Suprapubic skin (tissue), 4 donors: ENCODE results near the gene SERGEF. TPM values are rescaled to one million over a fixed set of nuclear protein-coding genes. Genes with fewer than 3 reads are reported as not detected.

Experiments
- DNase-seq, 2 donors: peaks; one replicate each; pipeline ENCODE4 v3.0.0-alpha.2; 2019; ENCODE audit warnings: low spot score in 2 of 2
- H3K27ac ChIP-seq: fragments of 200-600 bp; sonication (generic); one replicate; pipeline ENCODE4 v1.5.1; 2019
- H3K27me3 ChIP-seq: fragments of 200-600 bp; sonication (generic); one replicate; pipeline ENCODE4 v1.5.1; 2019
- H3K36me3 ChIP-seq: fragments of 200-600 bp; sonication (generic); one replicate; pipeline ENCODE4 v1.5.1; 2019
- H3K4me1 ChIP-seq: fragments of 200-600 bp; sonication (generic); one replicate; pipeline ENCODE4 v1.5.1; 2019
- H3K4me3 ChIP-seq: fragments of 200-600 bp; sonication (generic); one replicate; pipeline ENCODE4 v1.5.1; 2019; ENCODE audit warnings: mild to moderate bottlenecking
- H3K9me3 ChIP-seq: fragments of 200-600 bp; sonication (generic); one replicate; pipeline ENCODE4 v1.5.1; 2019
- EP300 ChIP-seq: sonication (generic); formaldehyde crosslinking; IDR thresholded peaks from one replicate; pipeline ENCODE4 v1.6.1; 2017; ENCODE audit warnings: antibody characterized with exemption
- POLR2A ChIP-seq, 2 donors: fragments of 450-650 bp; IDR thresholded peaks; one replicate each; pipeline ENCODE4 v1.6.1; 2017; ENCODE audit warnings: antibody characterized with exemption in 2 of 2, mild to moderate bottlenecking in 2 of 2, moderate library complexity in 2 of 2
- POLR2AphosphoS5 ChIP-seq, 3 donors: sonication (generic); formaldehyde crosslinking; IDR thresholded peaks; one replicate each; pipeline ENCODE4 v1.6.1; 2017; ENCODE audit warnings: antibody characterized with exemption in 3 of 3
- WGBS: methylation state at CpG from one replicate; pipeline ENCODE4 v1.1.5; 2018; 5-methylcytosine and 5-hydroxymethylcytosine counted together
- total RNA-seq, 4 donors: library from RNA; depleted of rRNA; stranded (reverse); fragments of >200 nt; gene quantifications; one replicate each; pipeline ENCODE4 v1.1.0, GENCODE V29; 2016
- TF ChIP-seq, protein P1 (sequence below), 2 donors: fragments of 200-600 bp in 1 of 2; fragments of 450-650 bp in 1 of 2; sonication (generic) in 1 of 2; IDR thresholded peaks; one replicate each; pipeline ENCODE4 v1.5.1; 2016 to 2019; ENCODE audit warnings: antibody characterized with exemption in 2 of 2, mild to moderate bottlenecking in 1 of 2, moderate library complexity in 1 of 2

SERGEF gene
- total RNA-seq, 4 donors from 2014 or later = 24.1 to 37.4 (median 29.9) TPM

DNA sequence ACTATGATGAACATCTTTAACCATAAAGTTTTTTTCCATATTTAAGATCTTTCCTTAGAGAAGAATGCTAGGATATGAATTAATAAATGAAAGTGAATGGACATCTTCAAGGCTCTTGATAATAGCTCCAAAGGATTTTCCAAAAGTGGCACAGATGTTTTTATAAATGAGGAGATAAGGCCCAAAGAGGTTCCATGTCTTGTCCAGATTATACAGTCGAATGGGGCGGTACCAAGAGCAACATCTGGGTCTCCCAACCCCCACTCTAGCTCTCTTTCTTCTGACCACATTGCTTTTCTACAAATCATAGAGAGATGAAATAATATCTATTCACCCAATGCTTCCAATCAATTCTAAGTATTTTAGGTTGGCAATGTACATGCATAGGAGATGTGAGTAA is 164.1 kb downstream of the SERGEF start:
- Histone ChIP-seq H3K27ac (no peak overlapping the region), H3K9me3 (no peaks in the 10 kb centered on the region), H3K36me3 (peaks cover 3% of the 10 kb centered on the region), H3K4me1 (no peaks in the 10 kb centered on the region), H3K4me3 (no peak overlapping the region), H3K27me3 (no peaks in the 10 kb centered on the region)
- 87% methylated on average over 2 of the region's 2 CpGs for WGBS
- no peak for DNase-seq
- no peak for TF ChIP-seq POLR2A (IDR thresholded peaks at IDR 0.05)
- TF ChIP-seq, protein P1, sequence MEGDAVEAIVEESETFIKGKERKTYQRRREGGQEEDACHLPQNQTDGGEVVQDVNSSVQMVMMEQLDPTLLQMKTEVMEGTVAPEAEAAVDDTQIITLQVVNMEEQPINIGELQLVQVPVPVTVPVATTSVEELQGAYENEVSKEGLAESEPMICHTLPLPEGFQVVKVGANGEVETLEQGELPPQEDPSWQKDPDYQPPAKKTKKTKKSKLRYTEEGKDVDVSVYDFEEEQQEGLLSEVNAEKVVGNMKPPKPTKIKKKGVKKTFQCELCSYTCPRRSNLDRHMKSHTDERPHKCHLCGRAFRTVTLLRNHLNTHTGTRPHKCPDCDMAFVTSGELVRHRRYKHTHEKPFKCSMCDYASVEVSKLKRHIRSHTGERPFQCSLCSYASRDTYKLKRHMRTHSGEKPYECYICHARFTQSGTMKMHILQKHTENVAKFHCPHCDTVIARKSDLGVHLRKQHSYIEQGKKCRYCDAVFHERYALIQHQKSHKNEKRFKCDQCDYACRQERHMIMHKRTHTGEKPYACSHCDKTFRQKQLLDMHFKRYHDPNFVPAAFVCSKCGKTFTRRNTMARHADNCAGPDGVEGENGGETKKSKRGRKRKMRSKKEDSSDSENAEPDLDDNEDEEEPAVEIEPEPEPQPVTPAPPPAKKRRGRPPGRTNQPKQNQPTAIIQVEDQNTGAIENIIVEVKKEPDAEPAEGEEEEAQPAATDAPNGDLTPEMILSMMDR (IDR thresholded peaks at IDR 0.05) = no peak
- no peak for TF ChIP-seq EP300
- no peak for TF ChIP-seq POLR2AphosphoS5 (IDR thresholded peaks at IDR 0.05)

DNA sequence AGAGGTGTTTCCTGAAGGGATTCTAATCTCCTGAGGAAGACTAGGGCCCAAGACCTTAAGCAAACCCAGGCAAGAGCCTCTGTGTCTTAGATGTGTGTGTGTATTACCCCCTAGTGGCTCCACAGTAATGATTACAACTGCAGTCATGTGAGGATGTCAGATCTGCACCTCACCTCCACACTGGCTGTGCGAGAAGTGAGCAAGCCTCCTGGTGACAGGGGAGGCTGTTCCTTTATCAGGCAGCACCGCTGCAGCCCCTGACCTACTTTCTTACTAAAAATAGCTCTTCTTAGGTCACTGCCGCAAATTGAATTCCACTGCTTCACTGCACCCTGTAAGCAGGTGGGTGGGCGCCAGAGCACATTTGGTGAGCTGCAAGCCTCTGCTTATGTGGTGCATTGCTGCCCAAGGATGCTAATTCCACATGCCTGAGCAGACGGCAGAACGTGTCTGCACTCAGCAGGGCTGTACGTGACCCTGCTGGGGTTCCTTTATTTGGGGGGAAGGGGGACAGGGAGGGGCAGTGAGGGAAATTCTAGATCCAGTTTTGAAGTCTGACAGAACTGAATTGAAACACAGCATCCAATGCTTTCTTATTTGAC is 165.9 kb downstream of the SERGEF start:
- 72% methylated on average over 6 of the region's 7 CpGs for WGBS
- Histone ChIP-seq H3K9me3 (no peaks in the 10 kb centered on the region), H3K4me1 (no peaks in the 10 kb centered on the region), H3K36me3 (peaks cover 3% of the 10 kb centered on the region), H3K27ac (no peak overlapping the region), H3K4me3 (no peak overlapping the region), H3K27me3 (no peaks in the 10 kb centered on the region)
- no peak for DNase-seq
- TF ChIP-seq POLR2AphosphoS5 (IDR thresholded peaks at IDR 0.05) (no peak), POLR2A (IDR thresholded peaks at IDR 0.05) (no peak), EP300 (no peak)
- TF ChIP-seq, protein P1 (IDR thresholded peaks at IDR 0.05) = no peak

DNA sequence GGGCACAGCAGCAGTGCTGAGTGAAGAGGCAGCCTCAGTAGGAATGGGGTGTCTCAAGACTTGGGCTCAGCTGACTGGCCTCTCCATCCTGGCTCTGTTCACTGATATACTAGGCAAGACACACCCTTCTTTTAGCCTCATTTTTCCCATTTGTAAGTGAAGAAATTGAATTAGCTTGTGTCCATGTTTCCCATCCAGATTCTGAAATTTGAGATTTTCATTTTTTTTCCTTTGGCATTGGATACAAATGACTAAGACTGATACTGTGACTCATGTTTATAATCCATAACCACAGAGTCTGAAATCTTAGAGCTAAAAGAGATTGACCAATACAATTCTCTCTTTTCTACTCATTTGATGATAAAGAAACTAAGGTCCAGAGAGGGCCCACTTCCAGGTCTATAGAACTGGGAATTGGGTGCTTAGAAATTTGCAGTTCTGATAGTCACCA is 167.4 kb downstream of the SERGEF start:
- no peaks in the 10 kb centered on the region for H3K27me3 ChIP-seq
- TF ChIP-seq, protein P1 (IDR thresholded peaks at IDR 0.05) = no peak
- no peak for TF ChIP-seq EP300
- TF ChIP-seq POLR2AphosphoS5 (IDR thresholded peaks at IDR 0.05) = no peak
- no peak for TF ChIP-seq POLR2A (IDR thresholded peaks at IDR 0.05)
- no peak for DNase-seq
- H3K4me3 ChIP-seq = no peak overlapping the region
- H3K27ac ChIP-seq = peak overlapping the region; percentile 19
- H3K9me3 ChIP-seq = no peaks in the 10 kb centered on the region
- H3K36me3 ChIP-seq = peaks cover 3% of the 10 kb centered on the region
- no peaks in the 10 kb centered on the region for H3K4me1 ChIP-seq

DNA sequence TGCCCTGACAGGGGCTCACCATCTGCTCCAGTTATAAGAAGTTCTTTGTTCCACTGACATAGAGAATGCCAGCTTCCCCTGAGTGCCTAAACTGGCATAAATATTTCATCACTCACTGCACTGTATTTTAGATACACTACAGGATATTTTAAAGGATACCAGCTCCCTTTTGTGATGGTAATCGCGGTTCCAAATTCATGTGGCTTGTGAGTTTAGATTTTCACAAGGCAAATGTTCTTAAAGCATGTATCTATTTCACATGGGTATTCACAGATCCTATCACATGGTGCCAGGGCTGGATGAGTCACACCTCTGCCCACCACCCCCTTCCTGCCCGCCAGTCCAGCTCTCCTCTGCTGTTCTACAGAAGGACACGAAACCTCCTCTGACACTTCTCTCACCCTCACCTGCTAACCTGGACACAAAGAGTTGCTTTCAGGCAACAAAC is 172.7 kb downstream of the SERGEF start:
- no peaks in the 10 kb centered on the region for H3K27me3 ChIP-seq
- 83% methylated on average over 4 of the region's 4 CpGs for WGBS
- TF ChIP-seq EP300 = no peak
- TF ChIP-seq POLR2AphosphoS5 (IDR thresholded peaks at IDR 0.05) = no peak
- no peak for TF ChIP-seq POLR2A (IDR thresholded peaks at IDR 0.05)
- TF ChIP-seq, protein P1 (IDR thresholded peaks at IDR 0.05) = no peak
- H3K36me3 ChIP-seq = no peaks in the 10 kb centered on the region
- DNase-seq = no peak
- H3K4me3 ChIP-seq = no peak overlapping the region
- peaks cover 4% of the 10 kb centered on the region for H3K4me1 ChIP-seq
- H3K27ac ChIP-seq = no peak overlapping the region
- no peaks in the 10 kb centered on the region for H3K9me3 ChIP-seq

DNA sequence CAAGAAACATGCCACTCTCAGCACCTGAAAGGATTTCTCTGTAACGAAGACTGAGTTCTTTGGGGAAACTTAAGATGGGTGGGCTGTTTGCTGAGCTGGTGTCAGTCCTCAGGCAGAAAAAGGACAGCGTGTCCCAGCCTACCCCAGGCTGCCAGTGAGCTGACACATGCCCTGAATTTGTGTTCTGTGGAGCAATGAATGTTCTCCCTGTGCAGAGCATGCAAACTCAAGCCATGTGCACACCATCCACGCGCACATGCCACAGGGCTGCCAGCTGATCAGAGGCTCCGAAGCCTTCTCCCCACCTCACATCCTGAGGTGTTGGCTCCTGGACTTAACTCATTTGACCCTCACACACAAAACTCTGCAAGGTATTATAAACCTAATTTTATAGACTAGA is 173.4 kb downstream of the SERGEF start:
- Histone ChIP-seq H3K36me3 (no peaks in the 10 kb centered on the region), H3K27me3 (no peaks in the 10 kb centered on the region), H3K4me3 (no peak overlapping the region), H3K27ac (no peak overlapping the region), H3K9me3 (no peaks in the 10 kb centered on the region), H3K4me1 (peaks cover 4% of the 10 kb centered on the region)
- TF ChIP-seq POLR2A (IDR thresholded peaks at IDR 0.05) (no peak), POLR2AphosphoS5 (IDR thresholded peaks at IDR 0.05) (peak in 1 of 3 donors; percentile 38)
- DNase-seq = no peak
- WGBS = 41% methylated on average over 5 of the region's 5 CpGs
